CD4-positive, alpha-beta T cell treated with Interleukin-15 for 4 hours (primary cell): ENCODE measurements around the gene PRKAG2.
A peak's percentile ranks its signal among the peaks of the same experiment; 100 is the strongest.
"Not testable (repeated sequence)": the region's sequence is repeated elsewhere in the genome, so short reads cannot be mapped to it uniquely, and the experiment has no call there.

ENCODE experiments used
- DNase-seq: peaks from one replicate; pipeline ENCODE4 v3.0.0-alpha.2; 2020; ENCODE audit warnings: low spot score

PRKAG2 gene

DNA sequence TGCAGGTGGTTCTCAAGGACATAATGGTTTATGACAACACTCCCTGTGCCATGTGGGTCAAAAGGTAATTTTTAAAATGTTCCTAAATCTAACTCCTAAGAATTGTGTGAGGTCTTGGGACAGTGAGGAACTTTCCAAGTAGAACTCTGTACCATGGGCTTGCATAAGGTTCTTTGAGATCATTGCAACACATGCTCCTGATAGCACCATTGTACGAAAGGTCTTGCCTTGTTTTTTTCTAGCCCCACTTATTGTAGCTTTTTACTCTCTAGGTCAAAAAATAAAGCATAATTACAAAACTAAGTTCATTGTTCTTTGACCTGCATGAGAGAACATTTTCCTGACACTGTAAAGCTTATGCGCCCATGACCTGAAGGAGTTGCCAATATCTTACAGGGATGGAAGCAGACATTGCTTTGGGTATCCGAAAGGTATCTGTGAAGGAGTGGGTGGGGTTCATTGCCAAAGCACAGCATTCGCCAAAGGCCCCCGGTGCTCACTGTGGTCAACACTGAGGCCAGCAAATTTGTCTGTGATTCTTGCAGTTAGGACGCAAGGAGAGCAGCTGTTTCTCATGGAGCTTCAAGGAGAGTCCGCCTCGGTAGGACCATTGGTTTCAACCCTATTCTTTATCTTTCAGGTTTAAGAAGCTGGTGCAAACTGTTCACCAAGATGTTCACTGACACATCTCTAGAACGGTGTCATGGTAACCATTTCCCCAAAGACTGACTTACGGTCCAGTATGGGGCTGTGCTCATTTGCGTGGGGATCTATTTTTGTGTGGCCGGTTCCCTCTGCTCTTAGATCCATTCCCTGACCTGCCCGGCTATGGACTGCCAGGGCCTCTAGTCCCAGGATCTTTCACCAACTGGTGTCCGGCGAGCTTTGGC, 7.6 kb upstream of the PRKAG2 start:
- no peak for DNase-seq

DNA sequence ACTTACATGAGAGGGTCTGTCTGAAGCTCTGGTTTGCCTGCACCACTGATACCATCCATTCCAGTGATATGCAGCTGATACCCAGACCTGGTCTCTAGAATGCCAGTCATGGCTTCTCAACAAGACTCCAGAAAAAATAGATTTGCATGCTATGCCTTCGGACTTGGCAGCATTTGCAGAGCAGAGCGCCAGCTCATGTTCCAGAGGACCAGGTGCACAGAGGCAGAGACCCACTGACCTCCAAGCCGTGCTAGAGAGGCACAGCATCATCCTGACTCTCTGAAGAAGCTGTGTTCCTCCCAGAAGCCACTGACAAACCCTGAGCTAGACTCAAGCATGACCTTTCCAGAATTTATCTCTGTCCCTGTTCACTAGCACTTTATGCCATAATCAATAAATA, 6.9 kb upstream of the PRKAG2 start:
- no peak for DNase-seq

DNA sequence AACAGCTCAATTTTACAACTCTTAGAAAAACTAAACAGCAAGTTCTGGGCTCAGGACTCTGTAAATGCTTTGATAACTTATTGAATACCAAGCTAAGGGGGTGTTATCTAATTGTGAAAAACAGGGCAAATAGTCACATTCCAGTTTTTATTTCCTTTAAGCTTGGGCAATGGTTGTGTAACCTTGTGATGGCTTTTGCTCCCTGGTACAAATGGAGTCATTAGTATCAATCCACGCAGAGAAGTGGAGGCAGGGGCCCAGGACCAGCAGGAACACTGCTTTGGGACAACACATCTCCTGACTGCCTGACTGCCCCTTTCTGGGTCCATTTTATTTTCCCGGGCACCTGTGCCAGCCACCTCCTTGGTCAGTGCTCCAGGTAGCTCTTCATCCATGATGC, 5.8 kb upstream of the PRKAG2 start:
- no peak for DNase-seq

DNA sequence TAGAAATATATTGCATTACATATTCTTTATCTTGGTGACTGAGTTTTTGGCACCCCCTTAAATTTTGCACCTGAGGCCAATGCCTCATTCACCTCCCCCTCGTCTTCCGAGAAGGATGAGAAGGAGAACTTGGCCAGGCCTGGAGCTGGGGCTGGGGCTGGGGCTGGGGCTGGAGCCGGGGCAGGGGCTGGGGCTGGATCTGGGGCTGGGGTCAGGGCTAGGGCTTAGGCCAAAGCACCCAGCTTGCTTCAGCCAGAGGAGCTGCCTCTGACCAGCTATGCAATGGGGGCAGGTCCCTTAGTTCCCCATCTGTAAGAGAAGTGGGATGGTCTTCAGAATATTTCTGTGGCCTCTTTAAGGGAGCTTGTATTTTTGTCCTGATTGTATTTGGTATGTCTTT, 3.8 kb upstream of the PRKAG2 start:
- no peak for DNase-seq

DNA sequence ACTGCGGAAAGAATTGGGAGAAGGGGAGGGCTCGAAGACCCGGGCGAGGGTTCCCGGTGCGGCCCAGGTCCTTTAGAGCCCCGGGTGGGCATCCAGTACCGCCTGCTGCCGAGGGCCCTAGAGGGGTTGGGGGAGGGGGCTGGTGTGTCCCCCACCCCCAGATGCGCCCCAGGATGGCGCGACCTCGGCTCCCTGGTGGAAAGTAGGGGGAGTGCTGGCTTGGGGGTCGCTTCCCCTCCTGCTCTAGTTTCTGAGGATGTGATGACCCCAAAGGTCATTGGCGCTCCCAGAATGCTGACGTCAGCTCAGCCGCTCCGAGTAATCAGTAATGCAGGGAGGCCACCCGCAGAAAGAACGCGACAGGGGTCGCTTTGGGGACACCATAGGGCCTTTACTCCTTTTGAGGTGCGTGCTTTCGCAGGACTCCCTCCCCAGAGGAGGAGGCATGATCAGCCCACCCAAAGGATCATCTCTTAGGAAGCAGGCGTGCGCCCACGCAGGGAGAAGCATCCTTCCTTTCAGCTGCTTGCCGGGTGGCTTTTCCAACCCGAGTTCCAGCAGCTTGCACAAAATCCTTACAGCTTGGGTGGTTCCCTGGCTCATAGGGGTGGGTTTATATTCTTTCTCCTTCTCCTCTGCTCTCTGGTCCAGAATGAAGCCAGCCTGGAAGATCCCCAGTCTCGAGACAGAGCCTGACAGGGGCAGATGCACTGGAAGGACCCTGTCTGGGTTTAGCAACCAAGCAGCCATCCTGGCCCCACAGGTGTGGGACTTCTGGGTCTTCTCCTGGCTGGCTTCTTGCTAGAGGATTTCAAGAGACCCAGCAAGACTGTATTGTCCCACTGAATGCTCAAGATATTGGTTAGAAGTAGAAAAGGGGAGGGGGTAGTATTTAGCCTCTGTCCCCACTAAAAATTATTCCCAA, 1.3 kb upstream of the PRKAG2 start:
- DNase-seq = no peak

DNA sequence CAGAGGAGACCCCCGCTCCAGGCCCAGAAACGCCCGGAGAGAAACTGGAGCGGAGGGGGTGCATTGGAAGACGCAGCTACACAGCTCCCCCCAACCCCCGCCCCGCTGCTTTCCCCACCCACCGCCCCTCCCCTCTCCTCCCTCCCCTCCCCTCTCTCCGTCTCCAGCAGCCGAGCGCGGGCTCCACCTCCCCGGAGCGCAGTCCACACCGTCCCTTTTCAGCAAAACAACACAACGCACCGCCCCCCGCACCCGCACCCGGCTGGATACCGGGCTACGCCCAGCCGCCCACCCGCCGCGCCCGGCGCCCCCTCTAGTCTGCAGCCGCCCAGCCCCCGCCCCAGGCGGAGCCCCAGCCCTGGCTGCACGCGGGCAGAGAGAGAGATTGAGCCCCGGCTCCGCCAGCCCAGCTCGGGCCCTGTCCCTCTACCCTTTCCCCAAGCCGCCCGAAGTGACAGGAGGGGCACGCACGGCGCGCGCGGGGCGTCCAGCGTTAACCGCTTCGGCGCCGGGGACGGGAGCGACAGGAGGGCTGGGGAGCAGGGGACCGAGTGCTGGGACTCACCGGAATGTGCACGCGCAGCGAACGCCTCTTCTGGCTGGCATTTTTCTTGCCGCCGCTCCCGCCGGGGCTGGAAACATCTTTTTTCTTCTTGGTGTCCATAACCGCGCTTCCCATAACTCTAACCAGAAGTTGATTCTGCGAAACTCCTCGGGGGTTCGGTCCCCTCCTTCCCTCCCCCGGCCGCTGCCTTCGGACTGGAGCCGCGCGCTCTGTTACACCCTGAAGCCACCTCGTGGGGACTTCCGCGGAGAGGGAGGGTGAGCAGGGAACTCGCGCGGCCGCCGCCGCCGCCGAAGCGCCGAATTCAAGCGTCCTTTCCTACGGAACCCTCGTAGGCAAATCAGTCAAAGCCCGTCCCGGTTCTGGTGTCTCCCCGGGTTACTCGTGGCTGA, 695 bp downstream of the PRKAG2 start:
- DNase-seq = peak; percentile 69

DNA sequence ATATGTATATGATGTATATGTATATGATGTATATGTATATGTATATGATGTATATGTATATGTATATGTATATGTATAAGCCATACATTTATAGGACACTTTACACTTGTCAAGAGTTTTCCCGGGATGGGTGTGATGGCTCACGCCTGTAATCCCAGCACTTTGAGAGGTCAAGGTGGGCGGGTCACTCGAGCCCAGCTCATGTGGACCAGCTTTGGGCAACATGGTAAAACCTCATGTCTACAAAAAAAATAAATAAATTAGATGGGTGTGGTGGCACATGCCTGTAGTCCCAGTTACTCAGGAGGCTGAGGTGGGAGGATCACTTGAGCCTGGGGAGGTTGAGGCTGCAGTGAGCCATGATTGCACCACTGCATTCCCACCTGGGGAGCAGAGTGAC, 2.4 kb downstream of the PRKAG2 start:
- DNase-seq = not testable (repeated sequence)

DNA sequence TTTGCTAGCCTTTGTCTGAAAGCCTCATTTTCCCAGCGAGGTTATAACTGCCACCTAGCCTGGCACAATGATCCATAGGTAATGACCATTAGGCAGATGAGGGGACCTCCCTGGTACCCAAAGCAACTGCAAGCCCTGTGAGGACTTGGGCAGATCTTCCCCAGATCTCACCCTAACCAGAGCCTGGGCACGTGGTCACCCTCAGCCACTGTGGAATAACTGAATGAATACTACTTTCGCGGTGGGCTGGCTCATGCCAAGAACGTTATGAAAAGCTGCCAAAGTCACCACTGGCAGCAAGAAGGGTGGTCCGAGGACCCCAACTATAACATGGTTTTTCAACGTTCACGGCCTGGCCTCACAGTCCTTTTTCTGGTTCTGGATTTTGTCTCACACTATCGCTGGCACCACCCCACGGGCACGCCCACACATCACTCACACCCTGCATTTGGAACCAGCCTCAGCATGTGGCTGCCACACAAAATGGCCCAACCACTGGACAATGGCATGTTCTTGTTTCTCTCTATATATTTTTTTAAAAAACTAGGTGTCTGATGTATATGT, 3.4 kb downstream of the PRKAG2 start:
- no peak for DNase-seq

DNA sequence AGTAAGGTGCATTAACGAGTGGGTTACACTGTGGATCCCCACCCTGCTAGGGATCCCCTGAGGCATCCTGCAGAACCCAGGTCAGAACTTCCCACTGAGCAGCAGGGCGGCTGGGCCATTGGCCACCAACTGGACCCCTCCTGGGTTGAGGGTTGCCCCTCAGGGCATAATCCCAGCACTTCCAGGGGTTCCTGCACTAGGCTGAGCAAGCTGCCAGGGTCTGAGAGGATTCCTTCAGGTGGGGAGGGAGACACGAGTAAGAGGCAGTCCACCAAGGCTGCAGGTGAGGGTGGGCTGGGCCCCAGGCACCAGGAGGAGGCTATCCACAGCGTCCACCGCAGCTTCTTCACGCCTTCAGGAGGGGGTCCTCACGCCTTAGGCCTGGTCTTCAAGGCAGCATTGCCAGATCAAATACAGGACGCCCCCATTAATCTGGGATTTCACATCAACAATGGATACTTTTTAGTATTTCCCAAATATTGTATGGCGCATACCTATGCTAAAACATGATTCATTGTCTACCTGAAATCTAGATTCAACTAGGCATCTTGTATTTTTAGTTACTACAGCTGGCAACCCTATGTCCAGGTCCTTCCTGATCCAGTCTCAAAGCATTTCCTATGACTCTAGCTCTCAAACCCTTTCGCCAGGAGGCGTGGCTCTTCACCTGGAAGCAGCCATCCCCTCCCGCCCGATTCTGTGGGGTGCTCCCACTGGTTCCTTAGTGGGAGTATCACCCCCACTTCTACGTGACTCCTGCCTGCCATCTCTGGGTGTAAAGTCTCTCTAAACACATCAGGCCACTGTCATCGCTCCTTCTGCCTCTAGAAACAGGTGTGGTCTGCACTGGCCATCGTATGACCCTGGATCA, 4.1 kb downstream of the PRKAG2 start:
- no peak for DNase-seq

DNA sequence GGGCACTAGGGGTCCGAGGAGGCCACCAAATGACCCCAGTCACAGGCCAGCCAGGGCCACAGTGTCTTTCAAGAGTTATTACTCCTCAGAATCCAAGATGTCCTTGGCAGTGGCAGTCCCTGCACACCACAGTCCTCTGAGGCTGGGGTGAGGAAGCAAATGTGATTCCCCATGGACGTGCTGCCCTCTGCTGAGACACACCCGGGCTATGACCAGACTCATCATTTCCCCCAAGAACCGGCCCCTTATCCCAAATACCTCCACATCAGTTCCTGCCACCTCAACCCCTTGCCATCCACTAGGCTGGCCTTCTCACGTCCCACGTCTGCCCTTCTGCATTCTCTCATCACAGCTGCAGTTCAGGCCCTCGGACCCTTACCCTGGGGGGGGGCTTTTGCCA, 5.0 kb downstream of the PRKAG2 start:
- DNase-seq = no peak

DNA sequence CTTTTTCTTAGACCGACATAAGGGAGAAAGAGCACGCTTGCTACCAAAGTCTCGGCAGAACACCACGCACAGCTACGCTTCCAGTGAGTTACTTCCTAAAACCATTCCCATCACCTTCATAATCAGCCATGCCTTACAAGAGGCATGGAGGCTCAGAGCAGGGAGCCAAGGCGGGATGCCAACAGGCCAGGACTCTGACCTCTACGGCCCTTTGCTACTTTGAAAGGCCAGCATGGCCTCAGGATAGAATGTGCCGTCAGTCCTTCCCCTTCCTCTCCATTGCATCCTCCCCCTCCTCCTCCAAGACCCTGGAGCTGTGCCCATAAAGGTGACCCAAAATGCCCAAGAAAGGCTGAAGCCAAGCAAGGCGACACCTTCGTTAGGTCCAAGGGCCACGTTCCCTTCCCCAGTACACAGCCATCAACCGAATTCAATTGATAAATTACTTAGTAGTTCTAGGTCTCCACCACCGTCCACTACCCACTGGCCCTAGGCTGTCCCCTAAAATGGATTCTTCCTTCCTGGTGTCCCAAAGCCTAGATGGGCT, 5.7 kb downstream of the PRKAG2 start:
- no peak for DNase-seq

DNA sequence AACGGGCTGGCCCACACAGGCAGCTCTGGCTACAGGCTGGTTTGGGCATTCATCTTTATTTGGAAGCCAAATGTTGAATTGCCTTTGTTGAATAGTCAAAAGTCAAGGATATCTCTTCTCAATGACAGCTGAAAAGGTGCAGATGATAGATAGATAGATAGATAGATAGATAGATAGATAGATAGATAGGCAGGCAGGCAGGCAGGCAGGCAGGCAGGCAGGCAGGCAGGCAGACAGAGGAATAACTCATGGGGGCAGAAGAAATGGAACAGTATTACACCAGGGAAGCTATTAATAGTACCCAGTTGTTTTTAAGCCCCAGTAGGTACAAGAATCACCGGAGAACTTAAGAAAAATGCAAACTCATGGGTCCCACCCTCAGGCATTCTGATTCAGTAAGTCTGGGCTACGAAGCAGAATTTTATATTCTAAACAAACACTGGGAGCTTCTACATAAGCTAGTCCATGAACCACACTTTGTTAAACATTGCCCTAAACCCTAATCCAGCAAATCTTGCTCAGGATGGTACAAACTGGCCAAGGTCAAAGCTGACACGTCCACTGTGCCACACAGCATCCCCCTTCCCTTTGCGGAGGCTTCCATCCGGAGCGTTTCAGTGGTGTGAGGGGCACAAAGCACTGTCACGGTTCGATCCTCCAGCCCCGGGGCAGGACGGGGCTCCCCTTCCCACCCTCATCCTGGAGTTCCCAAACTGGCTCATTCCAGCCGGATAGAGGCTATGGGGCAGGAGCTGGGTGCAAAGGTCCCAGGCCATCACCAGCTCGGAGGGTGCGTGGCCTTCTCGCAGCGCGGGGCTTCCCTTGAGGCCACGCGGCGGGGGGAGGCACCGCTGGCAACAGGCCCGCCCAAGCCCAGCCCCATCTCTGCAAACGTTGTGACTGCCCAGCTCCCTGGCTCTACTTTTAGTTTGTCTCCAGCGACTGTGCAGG, 6.7 kb downstream of the PRKAG2 start:
- DNase-seq = no peak

DNA sequence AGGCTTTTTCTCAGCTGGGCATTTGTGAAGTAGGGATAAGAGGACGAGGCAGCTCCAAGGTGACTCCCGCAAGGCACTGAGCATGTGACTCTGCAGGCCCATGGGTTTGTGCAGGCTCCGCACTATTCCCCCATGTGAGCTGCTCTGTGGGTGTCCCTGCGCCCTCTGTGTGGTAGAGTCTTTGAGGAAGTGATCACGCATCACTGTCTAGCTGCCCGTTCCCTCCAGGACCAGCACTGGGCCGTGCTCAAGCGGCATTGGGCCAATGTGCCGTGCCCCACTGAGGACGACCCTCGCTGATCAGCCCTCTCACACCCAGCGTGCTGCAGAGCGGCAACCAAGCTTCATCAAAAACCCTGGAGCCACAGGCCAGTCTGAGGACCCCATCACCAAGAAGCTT, 7.5 kb downstream of the PRKAG2 start:
- no peak for DNase-seq

DNA sequence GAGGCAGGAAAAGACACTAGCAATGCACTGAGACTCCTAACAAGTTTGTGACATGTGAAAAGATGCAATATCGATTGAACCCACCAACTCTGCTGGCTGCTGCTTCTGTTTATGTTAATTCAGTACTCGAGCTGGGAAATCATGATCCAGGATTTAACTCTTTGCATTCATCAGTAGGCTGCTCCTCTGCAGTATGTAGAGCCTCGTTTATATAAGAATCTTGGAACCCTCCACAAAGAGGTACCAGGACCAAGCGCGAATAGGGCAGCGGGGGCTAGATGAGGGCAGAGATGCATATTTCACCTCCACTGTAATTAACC, 7.8 kb downstream of the PRKAG2 start:
- DNase-seq = no peak

DNA sequence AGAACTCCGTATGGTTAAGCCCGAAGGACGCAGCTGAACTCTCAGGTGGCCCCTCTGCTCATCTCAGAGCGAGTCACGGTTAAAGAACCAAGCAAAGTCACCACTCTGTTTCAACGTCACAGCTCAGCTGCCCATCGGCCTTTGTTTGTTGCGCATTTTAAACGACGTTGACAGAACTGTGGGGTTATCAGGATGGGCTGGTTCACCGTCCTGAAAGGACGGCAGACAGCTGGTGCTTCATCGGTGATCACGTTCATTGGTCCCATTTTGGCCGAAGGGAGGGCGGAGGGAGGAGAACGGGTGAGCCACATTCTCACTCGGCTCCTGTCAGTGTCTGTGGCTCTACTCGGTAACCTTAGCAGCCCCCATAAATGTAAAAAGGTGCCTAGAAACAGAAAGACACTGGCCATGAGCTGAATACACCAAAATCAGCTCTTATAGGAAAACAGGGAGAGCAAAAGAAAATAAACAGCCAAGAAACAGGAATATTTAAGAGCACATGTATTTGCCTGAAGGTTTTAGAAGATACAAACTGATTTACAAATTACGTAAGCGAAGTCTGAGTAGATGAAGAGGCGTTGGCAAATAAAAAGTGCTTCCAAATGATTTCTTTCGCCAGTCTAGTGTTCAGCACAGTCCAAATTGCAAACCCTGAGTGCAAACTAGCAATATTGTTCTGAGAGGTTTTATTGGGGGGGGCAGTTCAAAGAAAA, 8.4 kb downstream of the PRKAG2 start:
- DNase-seq = no peak

DNA sequence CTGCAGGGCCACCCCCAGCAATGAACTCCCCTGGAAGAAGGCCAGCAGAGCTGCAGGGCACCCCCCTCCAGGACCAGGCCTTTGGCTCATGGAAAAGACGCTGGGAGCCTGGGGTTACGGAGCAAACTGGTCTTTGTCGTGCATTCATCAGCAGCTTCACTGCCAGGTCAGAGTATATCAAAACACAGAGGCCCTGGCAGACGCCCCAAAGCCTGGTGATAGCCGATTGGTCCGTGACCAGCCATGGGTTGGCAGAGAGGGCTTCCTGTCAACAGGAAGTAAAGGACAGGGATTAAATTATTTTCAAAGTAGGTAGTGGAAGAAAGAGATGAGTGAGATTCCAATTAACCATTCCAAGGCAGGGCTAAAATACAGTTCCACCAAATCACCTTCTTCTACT, 9.0 kb downstream of the PRKAG2 start:
- DNase-seq = no peak

DNA sequence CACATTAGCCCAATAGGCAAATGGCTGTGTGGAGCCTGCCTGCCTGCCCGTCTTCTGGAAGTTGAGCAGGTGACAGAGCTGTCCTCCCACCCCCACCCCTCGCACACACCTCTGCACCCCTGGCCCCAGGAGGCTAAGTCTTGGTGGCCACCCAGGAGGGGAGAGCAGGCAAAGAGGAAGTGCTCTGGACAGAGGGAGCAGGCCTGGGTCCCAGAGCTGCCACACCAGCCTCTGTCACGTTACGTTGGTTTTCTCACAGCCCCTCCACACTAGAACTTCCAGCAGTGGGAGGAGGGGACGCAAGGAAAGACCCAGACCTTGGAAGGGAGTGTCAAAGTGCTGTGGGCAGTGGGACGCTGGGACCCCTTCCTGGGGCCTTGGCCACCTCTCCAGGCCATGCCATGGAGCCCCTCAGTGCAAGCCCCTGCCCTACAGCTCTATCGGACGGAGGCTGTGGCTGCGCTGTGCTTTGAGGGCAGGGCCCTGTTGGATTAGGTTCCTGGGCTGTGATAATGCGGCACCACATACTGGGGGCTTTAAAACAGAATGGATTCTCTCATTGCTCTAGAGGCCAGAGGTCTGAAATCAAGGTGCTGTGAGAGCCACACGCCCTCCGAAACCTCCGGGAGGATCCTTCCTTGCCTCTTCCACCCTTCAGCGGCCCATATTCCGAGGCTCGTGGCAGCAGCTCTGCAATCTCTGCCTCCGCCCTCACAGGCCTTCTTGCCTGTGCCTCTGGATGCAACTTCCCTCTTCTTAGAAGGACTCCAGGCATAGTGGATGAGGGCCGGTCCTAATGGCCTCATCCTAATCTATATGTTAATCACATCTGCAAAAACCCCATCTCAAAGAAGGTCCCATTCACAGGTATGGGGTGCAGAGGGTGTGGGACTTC, 9.9 kb downstream of the PRKAG2 start:
- DNase-seq = no peak

DNA sequence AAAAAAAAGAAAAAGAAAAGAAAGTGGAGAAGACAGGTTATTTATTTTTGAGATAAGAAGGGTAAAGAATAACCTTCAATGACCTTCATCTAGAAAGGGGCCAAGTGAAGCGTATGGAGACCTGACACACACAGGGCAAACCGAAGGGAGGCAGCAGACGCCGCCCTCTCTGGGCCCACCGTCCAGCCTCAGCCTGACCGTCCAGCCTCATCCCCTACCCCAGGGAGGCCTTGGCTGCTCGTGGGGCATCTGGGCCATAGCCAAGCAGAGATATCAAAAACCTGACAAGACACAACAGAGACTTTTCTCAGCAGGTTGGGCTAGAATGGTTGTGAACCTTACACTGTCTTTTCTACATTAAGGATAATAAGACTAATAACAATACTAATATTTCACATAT, 10.9 kb downstream of the PRKAG2 start:
- DNase-seq = no peak
